ENCODE results near the gene UBAP1L. TPM values are rescaled to one million over a fixed set of nuclear protein-coding genes. Genes with fewer than 3 reads are reported as not detected.
"Not testable (repeated sequence)": the region's sequence is repeated elsewhere in the genome, so short reads cannot be mapped to it uniquely, and the experiment has no call there.

The UBAP1L gene
- total RNA-seq, 1 donor, result 2.1 TPM

DNA sequence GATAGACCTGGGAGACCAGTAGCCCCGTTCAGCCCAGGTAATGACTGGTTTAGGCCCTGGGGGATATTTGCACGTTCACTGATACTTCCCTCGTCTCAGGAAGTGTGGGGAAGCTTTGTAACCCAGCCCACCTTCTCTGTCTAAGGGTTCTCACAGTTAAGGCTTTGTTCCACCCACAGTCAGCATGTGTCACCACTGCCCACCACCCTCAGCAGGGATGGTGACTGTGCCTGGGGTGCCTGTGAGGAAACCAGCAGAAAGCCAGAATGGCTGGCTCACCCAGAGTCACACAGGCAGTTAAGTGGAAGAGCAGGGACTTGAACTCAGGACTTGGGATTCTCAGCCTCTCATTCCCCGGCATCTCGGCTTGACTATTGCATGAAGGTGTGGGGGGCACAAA lies 33.2 kb downstream of the UBAP1L start:
- TF ChIP-seq CTCF (IDR thresholded peaks at IDR 0.05; ENCODE audit: insufficient read depth, low read length), result no peak
- no peak for DNase-seq (ENCODE audit: low read depth)

GRCh38 chr15:65081270-65081669 lies 33.7 kb downstream of the UBAP1L start:
- DNase-seq (ENCODE audit: low read depth), result no peak
- H3K4me3 ChIP-seq (ENCODE audit: low read depth, low read length), result no peak overlapping the region
- TF ChIP-seq CTCF (IDR thresholded peaks at IDR 0.05; ENCODE audit: insufficient read depth, low read length), result no peak

More for the DNA sequence above, 33.2 kb downstream of the UBAP1L start:
- H3K4me3 ChIP-seq (ENCODE audit: low read depth, low read length), result no peak overlapping the region

DNA sequence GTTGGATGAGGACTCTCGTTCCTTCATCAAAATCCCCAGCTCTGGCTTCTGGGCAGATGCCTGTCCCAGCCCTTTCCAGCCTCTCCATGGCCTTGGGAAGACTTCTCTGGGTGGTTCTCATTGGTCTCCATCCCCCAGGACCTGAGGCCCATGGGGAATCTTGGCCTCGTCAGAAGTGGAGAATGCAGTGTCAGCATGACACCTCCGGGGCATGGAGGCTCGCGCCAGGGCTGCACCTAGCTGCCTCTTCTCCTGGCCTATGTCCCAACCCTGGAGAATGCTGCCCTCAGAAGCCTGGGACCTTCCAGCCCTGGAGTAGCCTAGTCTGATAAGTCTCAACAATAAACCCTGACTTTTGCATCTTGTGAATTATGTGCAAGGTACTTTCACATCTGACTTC lies 35.4 kb downstream of the UBAP1L start:
- H3K4me3 ChIP-seq (ENCODE audit: low read depth, low read length), result no peak overlapping the region
- no peak for DNase-seq (ENCODE audit: low read depth)
- TF ChIP-seq CTCF (IDR thresholded peaks at IDR 0.05; ENCODE audit: insufficient read depth, low read length), result no peak

DNA sequence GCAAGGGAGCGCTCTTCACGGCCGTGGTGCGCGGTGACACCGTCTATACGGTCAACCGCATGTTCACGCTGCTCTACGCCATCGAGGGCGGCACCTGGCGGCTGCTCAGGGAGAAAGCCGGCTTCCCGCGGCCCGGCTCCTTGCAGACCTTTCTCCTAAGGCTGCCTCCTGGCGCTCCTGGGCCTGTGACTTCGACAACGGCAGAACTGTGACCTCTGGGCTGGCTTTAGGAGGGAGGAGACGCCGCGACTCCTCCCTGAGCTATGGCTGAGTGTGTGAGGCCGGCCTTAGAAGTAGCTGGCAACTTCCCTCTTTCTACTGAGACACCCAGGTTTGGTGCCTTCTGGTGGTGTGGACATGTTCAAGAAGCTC lies 37.0 kb downstream of the UBAP1L start:
- peak; percentile 71 for TF ChIP-seq CTCF (IDR thresholded peaks at IDR 0.05; ENCODE audit: insufficient read depth, low read length)
- H3K4me3 ChIP-seq (ENCODE audit: low read depth, low read length), result no peak overlapping the region
- peak; percentile 60 for DNase-seq (ENCODE audit: low read depth)

GRCh38 chr15:65077291-65077980 lies 37.6 kb downstream of the UBAP1L start:
- no peak for DNase-seq (ENCODE audit: low read depth)
- no peak overlapping the region for H3K4me3 ChIP-seq (ENCODE audit: low read depth, low read length)
- TF ChIP-seq CTCF (IDR thresholded peaks at IDR 0.05; ENCODE audit: insufficient read depth, low read length), result no peak

DNA sequence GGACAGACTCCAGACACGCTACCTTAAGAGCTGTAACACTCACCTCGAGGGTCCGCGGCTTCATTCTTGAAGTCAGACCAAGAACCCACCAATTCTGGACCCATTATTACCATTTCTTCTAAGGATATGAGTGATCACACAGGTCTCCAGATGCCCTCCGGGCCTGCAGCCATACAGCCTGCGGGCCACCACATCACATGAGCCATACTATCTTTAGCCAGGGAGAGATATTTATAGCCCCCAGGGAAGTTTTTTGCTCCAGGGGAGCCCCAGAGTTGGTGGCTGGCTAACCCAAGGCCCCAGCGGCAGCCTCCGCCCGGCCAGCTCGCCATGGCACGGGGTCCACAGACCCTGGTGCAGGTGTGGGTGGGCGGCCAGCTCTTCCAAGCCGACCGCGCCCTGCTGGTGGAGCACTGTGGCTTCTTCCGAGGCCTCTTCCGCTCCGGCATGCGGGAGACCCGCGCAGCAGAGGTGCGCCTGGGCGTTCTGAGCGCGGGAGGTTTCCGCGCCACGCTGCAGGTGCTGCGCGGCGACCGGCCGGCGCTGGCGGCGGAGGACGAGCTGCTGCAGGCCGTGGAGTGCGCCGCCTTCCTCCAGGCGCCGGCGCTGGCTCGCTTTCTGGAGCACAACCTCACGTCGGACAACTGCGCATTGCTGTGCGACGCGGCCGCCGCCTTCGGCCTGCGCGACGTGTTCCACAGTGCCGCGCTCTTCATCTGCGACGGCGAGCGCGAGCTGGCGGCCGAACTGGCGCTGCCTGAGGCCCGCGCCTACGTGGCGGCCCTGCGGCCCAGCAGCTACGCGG lies 38.3 kb downstream of the UBAP1L start, which contains the start of gene KBTBD13:
KBTBD13 (plus strand) TSS at position 261 of the 805 bp plus-strand sequence; CDS start at position 331, 70 bp downstream.
- H3K4me3 ChIP-seq (ENCODE audit: low read depth, low read length), result no peak within 1 kb of the TSS
- TF ChIP-seq CTCF (IDR thresholded peaks at IDR 0.05; ENCODE audit: insufficient read depth, low read length), result no peak
- no peak for DNase-seq (ENCODE audit: low read depth)

- DNase-seq (ENCODE audit: low read depth); H3K4me3 ChIP-seq (ENCODE audit: low read depth, low read length): not testable (repeated sequence)
Measured at GRCh38 chr15:65075607-65076395, 39.2 kb downstream of the UBAP1L start.

DNA sequence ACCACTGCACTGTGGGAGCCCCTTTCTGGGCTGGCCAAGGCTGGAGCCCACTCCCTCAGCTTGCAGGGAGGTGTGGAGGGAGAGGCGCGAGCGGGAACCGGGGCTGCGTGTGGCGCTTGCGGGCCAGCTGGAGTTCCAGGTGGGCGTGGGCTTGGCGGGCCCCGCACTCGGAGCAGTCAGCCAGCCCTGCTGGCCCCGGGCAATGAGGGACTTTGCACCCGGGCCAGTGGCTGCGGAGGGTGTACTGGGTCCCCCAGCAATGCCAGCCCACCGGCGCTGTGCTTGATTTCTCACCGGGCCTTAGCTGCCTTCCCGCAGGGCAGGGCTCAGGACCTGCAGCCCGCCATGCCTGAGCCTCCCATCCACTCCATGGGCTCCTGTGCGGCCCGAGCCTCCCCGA lies 40.1 kb downstream of the UBAP1L start:
- not testable (repeated sequence) for DNase-seq (ENCODE audit: low read depth); H3K4me3 ChIP-seq (ENCODE audit: low read depth, low read length)

All from fibroblast of the aortic adventitia (primary cell).